Measurements from ENCODE around the gene LTB4R2. TPM values are rescaled to one million over a fixed set of nuclear protein-coding genes. Genes with fewer than 3 reads are reported as not detected.

The LTB4R2 gene
- total and polyA plus RNA-seq, 2 of the 8 experiments (the other 6 are each of a cell fraction or from before 2014, with no cell fraction given): 5.3 to 6.7 TPM

GRCh38 chr14:24286996-24287395 is 22.9 kb upstream of the LTB4R2 start:
- 89% methylated on average over 5 of the region's 5 CpGs; no CpG with 5 or more reads in 1 of the 2 experiments for WGBS, 2 experiments (ENCODE audit: extremely low coverage in 1 of 2, insufficient coverage in 1 of 2, insufficient read length in 1 of 2, insufficient replicate concordance in 2 of 2, low coverage in 1 of 2, low lambda C conversion rate in 2 of 2, missing lambda C conversion rate in 1 of 2)
- Histone ChIP-seq H3K9ac (replicated peaks in 1 of 4; ENCODE audit: extremely low read depth in 1 of 4, low read depth in 3 of 4, low read length in 3 of 4) (no peak overlapping the region), H4K20me1 (replicated peaks in 1 of 2; ENCODE audit: control insufficient read depth in 1 of 2, insufficient read depth in 2 of 2, low read length in 2 of 2) (peaks cover 0 to 3% of the 10 kb centered on the region in 2 experiments), H3K18ac (ENCODE audit: extremely low read depth, low read length) (no peak overlapping the region), H4K91ac (replicated peaks; ENCODE audit: insufficient read length, low read length) (no peak overlapping the region), H4K8ac (ENCODE audit: extremely low read depth, insufficient read depth, low read length) (no peak overlapping the region), H2BK12ac (ENCODE audit: low read depth, low read length) (no peak overlapping the region), H2BK120ac (replicated peaks; ENCODE audit: low read depth, low read length) (no peak overlapping the region), H3K4me2 (ENCODE audit: insufficient read depth in 1 of 2, low read depth in 2 of 2, low read length in 2 of 2) (no peak overlapping the region), H3K9me3 (ENCODE audit: insufficient read depth in 2 of 2, low read depth in 1 of 2, low read length in 1 of 2) (no peaks in the 10 kb centered on the region), H4K5ac (ENCODE audit: insufficient read length, low read depth, low read length) (no peak overlapping the region), H3K36me3 (ENCODE audit: control insufficient read depth in 2 of 4, insufficient read depth in 4 of 4, low read length in 3 of 4) (peaks cover 0 to 8% (median 0%) of the 10 kb centered on the region in 4 experiments; a peak in 1 of 8 replicates), H2BK20ac (ENCODE audit: low read length) (no peak overlapping the region), H3K4ac (replicated peaks; ENCODE audit: insufficient read length, low read depth, low read length) (no peak overlapping the region), H2BK15ac (ENCODE audit: low read length) (no peak overlapping the region), H3K4me1 (replicated peaks in 1 of 4; ENCODE audit: control insufficient read depth in 3 of 4, insufficient read depth in 4 of 4, low read length in 3 of 4) (no peaks in the 10 kb centered on the region), H3K27me3 (replicated peaks in 1 of 4; ENCODE audit: control insufficient read depth in 3 of 4, extremely low read depth in 1 of 4, insufficient read depth in 3 of 4, low read length in 3 of 4) (no peaks in the 10 kb centered on the region), H3K23me2 (ENCODE audit: low read depth, low read length) (no peaks in the 10 kb centered on the region), H2AK5ac (ENCODE audit: low read depth, low read length) (no peak overlapping the region), H3K79me1 (ENCODE audit: low read depth, low read length) (no peaks in the 10 kb centered on the region; the same call in 1 of the 2 replicates), H3K14ac (ENCODE audit: insufficient read length) (no peak overlapping the region), H3K56ac (replicated peaks; ENCODE audit: insufficient read length, low read depth, low read length) (no peak overlapping the region), H3K27ac (ENCODE audit: low read depth, low read length) (no peak overlapping the region), H3K23ac (ENCODE audit: insufficient read length) (no peak overlapping the region), H3K4me3 (ENCODE audit: extremely low read depth in 1 of 4, insufficient read depth in 2 of 4, low read depth in 3 of 4, low read length in 4 of 4) (no peak overlapping the region), H2BK5ac (ENCODE audit: low read depth, low read length) (no peak overlapping the region), H2AFZ (ENCODE audit: low read length) (no peak overlapping the region), H3K79me2 (ENCODE audit: control insufficient read depth in 1 of 2, insufficient read depth in 2 of 2, low read length in 2 of 2) (no peaks in the 10 kb centered on the region)
- no peak for FAIRE-seq
- DNase-seq (ENCODE audit: low read depth in 1 of 2, low spot score in 2 of 2): no peak
- POLR2A ChIA-PET (ENCODE audit: partially characterized antibody): interaction anchor here (1.0 to 1.8 kb wide), 6 partner anchors 13 to 49 kb away, joined by 3 to 4 read pairs (median 3); partner anchors contain the start of genes CIDEB, DHRS1, NOP9 and TINF2
- CTCF ChIA-PET (ENCODE audit: partially characterized antibody): interaction anchor here (0.9 to 11.5 kb wide), 5 partner anchors 11 to 43 kb away, joined by 3 to 137 read pairs (median 44); partner anchors contain the start of genes CIDEB, DHRS1, LTB4R2 and NOP9
- TF ChIP-seq KDM5A (IDR thresholded peaks at IDR 0.05; ENCODE audit: low read length) (no peak), SP2 (IDR thresholded peaks at IDR 0.05; ENCODE audit: low read length) (no peak), SIRT6 (IDR thresholded peaks at IDR 0.05; ENCODE audit: low read length) (no peak), TBP (IDR thresholded peaks at IDR 0.05; ENCODE audit: low read depth, low read length) (no peak), HDAC6 (IDR thresholded peaks at IDR 0.05; ENCODE audit: low read depth, low read length) (no peak), HDAC2 (IDR thresholded peaks at IDR 0.05; ENCODE audit: borderline replicate concordance in 1 of 2, low read depth in 2 of 2, low read length in 2 of 2) (no peak), SP4 (IDR thresholded peaks at IDR 0.05; ENCODE audit: low read length) (no peak), JUND (IDR thresholded peaks at IDR 0.05; ENCODE audit: low read length) (no peak)
- TF ChIP-seq, protein P1, sequence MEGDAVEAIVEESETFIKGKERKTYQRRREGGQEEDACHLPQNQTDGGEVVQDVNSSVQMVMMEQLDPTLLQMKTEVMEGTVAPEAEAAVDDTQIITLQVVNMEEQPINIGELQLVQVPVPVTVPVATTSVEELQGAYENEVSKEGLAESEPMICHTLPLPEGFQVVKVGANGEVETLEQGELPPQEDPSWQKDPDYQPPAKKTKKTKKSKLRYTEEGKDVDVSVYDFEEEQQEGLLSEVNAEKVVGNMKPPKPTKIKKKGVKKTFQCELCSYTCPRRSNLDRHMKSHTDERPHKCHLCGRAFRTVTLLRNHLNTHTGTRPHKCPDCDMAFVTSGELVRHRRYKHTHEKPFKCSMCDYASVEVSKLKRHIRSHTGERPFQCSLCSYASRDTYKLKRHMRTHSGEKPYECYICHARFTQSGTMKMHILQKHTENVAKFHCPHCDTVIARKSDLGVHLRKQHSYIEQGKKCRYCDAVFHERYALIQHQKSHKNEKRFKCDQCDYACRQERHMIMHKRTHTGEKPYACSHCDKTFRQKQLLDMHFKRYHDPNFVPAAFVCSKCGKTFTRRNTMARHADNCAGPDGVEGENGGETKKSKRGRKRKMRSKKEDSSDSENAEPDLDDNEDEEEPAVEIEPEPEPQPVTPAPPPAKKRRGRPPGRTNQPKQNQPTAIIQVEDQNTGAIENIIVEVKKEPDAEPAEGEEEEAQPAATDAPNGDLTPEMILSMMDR (IDR thresholded peaks at IDR 0.05; ENCODE audit: control extremely low read depth in 1 of 3, insufficient read depth in 1 of 3, low read depth in 1 of 3, low read length in 3 of 3): no peak
- TF ChIP-seq, protein P2, sequence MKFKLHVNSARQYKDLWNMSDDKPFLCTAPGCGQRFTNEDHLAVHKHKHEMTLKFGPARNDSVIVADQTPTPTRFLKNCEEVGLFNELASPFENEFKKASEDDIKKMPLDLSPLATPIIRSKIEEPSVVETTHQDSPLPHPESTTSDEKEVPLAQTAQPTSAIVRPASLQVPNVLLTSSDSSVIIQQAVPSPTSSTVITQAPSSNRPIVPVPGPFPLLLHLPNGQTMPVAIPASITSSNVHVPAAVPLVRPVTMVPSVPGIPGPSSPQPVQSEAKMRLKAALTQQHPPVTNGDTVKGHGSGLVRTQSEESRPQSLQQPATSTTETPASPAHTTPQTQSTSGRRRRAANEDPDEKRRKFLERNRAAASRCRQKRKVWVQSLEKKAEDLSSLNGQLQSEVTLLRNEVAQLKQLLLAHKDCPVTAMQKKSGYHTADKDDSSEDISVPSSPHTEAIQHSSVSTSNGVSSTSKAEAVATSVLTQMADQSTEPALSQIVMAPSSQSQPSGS (IDR thresholded peaks at IDR 0.05; ENCODE audit: low read length): no peak
